SIG-M5 (cell line): Measurements from ENCODE around the gene LMAN1L.

Experiments used
- DNase-seq: peaks from one replicate; lab custom pipeline; 2025; lab: John Stamatoyannopoulos, UW

Gene LMAN1L

GRCh38 chr15:74857671-74858368, 45.2 kb downstream of the LMAN1L start:
- DNase-seq: no peak

- no peak for DNase-seq
Observed at GRCh38 chr15:74858369-74858740, 45.7 kb downstream of the LMAN1L start.

- DNase-seq: no peak
Observed at GRCh38 chr15:74863239-74864056, 50.8 kb downstream of the LMAN1L start.

GRCh38 chr15:74864296-74864695, 51.7 kb downstream of the LMAN1L start:
- DNase-seq: no peak

- no peak for DNase-seq
Observed at GRCh38 chr15:74865316-74865715, 52.7 kb downstream of the LMAN1L start.

GRCh38 chr15:74866090-74866489, 53.5 kb downstream of the LMAN1L start:
- no peak for DNase-seq

GRCh38 chr15:74867466-74868038, 54.9 kb downstream of the LMAN1L start:
- DNase-seq: no peak

- DNase-seq: no peak
Observed at GRCh38 chr15:74868059-74868458, 55.4 kb downstream of the LMAN1L start.

- no peak for DNase-seq
Observed at GRCh38 chr15:74869372-74869725, 56.7 kb downstream of the LMAN1L start.

GRCh38 chr15:74869726-74870407, 57.2 kb downstream of the LMAN1L start:
- peak; percentile 91 for DNase-seq

- no peak for DNase-seq
Observed at GRCh38 chr15:74870436-74871215, 58.0 kb downstream of the LMAN1L start.

GRCh38 chr15:74872702-74873035, 60.0 kb downstream of the LMAN1L start:
- DNase-seq: no peak

- peak; percentile 53 for DNase-seq
Observed at GRCh38 chr15:74873036-74873755, 60.6 kb downstream of the LMAN1L start, which contains the start of gene SCAMP2. Gene SCAMP2 (minus strand): TSS chr15:74873365. CDS start chr15:74873255, 110 bp downstream.

GRCh38 chr15:74873756-74874424, 61.3 kb downstream of the LMAN1L start:
- no peak for DNase-seq
